Progenitor cell of endocrine pancreas (in vitro differentiated cells): ENCODE measurements around the gene SLC2A11. TPM values are rescaled to one million over a fixed set of nuclear protein-coding genes. Genes with fewer than 3 reads are reported as not detected.
A peak's percentile ranks its signal among the peaks of the same experiment; 100 is the strongest.

Experiments used
- DNase-seq: peaks from one replicate; pipeline ENCODE4 v3.0.0; 2021; ENCODE audit warnings: low spot score; ENCODE audit not compliant: unreplicated experiment
- H3K27ac Mint-ChIP-seq: 2 replicates; pipeline ENCODE4 v1.8.0; 2021; ENCODE audit warnings: mild to moderate bottlenecking, moderate library complexity, mixed read lengths
- H3K27me3 Mint-ChIP-seq: 2 replicates; pipeline ENCODE4 v1.8.0; 2021; ENCODE audit warnings: mixed read lengths
- H3K36me3 Mint-ChIP-seq: 2 replicates; pipeline ENCODE4 v1.8.0; 2022; ENCODE audit warnings: mixed read lengths; ENCODE audit not compliant: insufficient read depth
- H3K4me1 Mint-ChIP-seq: 2 replicates; pipeline ENCODE4 v1.8.0; 2021; ENCODE audit warnings: low read depth, mixed read lengths
- H3K4me3 Mint-ChIP-seq: 2 replicates; pipeline ENCODE4 v1.8.0; 2021; ENCODE audit warnings: low read depth, mild to moderate bottlenecking, moderate library complexity, mixed read lengths
- H3K9me3 Mint-ChIP-seq: 2 replicates; pipeline ENCODE4 v1.8.0; 2021; ENCODE audit warnings: low read depth, mixed read lengths
- CTCF ChIP-seq: fragments of 200-600 bp; sonication (generic); IDR thresholded peaks from one replicate; pipeline ENCODE4 v1.5.0; 2021; ENCODE audit warnings: antibody characterized with exemption, mild to moderate bottlenecking; ENCODE audit not compliant: unreplicated experiment
- total RNA-seq: library from RNA; stranded (reverse); gene quantifications from 2 replicates; pipeline ENCODE4 v1.2.1, GENCODE V29; 2021

SLC2A11 gene
- total RNA-seq, 1 donor from 2014 or later, result 39.7 TPM

DNA sequence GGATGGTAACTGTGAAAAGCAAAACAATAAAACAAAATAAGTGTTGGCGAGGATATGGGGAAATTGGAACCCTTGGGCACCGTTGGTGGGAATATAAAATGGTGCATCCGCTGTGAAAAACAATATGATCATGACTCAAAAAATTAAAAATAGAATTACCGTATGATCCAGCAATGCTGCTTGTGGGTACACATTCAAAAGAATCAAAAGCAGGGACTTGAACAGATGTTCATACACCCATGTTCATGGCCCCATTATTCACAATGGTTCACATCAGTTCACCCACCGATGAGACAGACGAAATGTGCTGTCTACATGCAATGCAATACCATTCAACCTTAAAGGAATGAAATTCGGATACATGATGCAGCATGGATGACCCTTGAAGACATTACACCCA is 17.6 kb upstream of the SLC2A11 start:
- H3K27ac Mint-ChIP-seq, result peak overlapping the region; percentile 81
- H3K36me3 Mint-ChIP-seq, result peaks cover 8% of the 10 kb centered on the region
- no peak for TF ChIP-seq CTCF

DNA sequence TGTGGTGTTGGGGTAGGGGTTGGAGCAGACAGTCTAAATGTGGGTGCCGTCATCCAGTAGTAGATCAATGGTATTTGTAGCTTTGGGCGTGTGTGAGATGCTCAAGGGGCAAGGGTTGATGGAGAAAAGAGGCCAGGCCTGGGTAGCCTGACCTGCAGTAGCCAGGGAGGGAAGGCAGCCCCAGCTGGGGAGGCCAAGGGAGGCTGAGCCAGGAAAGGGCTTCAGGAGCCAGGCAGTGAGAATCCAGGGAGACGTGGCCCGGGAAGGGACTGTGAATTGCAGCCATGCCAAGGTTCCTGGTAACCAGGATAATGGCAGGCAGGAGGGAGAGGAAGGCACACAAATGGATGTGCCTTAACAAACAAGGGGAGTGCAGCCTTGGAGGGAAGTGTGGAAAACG is 16.4 kb upstream of the SLC2A11 start:
- no peak for TF ChIP-seq CTCF
- peaks cover 26% of the 10 kb centered on the region for H3K27me3 Mint-ChIP-seq
- no peak overlapping the region for H3K4me3 Mint-ChIP-seq
- H3K4me1 Mint-ChIP-seq, result peaks cover 8% of the 10 kb centered on the region
- no peaks in the 10 kb centered on the region for H3K9me3 Mint-ChIP-seq
- DNase-seq, result no peak
- no peak overlapping the region for H3K27ac Mint-ChIP-seq
- H3K36me3 Mint-ChIP-seq, result peaks cover 4% of the 10 kb centered on the region

More for the DNA sequence above, 17.6 kb upstream of the SLC2A11 start:
- peaks cover 26% of the 10 kb centered on the region for H3K27me3 Mint-ChIP-seq
- H3K9me3 Mint-ChIP-seq, result no peaks in the 10 kb centered on the region
- H3K4me1 Mint-ChIP-seq, result peaks cover 8% of the 10 kb centered on the region
- no peak overlapping the region for H3K4me3 Mint-ChIP-seq
- DNase-seq, result no peak

DNA sequence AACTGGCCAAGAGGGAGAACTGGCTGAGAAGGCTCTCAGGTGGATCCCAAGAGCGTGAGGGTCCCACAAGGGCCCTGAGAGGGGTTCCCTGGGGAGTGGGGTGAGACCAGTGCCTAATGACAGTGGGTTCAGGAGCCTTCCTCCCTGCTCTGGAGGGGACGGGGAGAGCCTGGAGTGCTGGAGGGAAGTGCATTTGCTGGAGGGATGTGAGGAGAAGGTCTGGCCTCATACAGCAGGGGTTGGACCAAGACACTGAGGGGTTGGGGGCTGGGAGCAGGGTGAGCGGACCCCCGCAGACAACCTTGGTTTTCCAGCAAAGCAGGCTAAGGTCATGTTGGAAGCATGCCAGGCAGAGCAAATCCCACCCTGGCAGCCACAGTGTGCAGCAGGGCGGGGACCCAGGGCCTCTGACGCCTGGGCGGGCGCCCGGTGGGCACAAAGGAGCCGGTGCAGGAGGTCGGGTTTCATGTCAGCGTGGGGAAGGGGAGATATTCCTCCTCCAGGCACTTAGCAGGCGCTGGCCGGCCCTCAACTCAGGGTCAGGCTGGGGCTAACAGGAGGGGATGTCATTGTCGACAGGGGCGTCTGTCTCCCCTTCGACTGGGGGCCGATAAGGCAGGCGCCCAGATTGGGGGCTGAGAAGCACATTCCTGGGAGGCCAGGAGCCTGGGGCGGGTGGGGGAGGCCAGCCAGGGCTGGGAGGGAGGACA is 15.8 kb upstream of the SLC2A11 start:
- DNase-seq, result no peak
- Mint-ChIP-seq H3K4me3 (no peak overlapping the region), H3K36me3 (peaks cover 4% of the 10 kb centered on the region)

DNA sequence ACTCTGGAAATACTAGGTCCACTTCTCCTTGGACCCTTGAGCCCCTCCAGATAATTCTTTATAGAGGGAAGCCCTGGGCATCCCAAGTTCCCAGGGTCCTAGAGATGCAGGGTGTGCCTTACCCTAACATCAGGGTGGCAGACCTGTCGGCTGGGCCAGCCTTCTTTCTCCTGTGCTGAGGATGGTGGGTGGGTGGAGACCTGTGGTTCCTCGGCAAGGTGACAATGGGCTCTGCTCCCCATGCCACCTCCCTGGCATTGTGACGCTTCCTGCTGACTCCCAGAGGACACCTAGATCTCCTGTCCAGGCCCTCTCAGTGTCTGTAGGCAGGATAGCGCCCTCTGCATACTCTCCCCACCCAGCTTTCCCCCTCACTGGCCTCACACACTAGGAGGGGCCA is 15.1 kb upstream of the SLC2A11 start:
- no peak overlapping the region for H3K27ac Mint-ChIP-seq
- H3K9me3 Mint-ChIP-seq, result no peaks in the 10 kb centered on the region
- peaks cover 26% of the 10 kb centered on the region for H3K27me3 Mint-ChIP-seq
- peaks cover 8% of the 10 kb centered on the region for H3K4me1 Mint-ChIP-seq
- TF ChIP-seq CTCF, result no peak
- H3K36me3 Mint-ChIP-seq, result peaks cover 4% of the 10 kb centered on the region
- DNase-seq, result no peak
- H3K4me3 Mint-ChIP-seq, result no peak overlapping the region

More for the DNA sequence above, 15.8 kb upstream of the SLC2A11 start:
- Mint-ChIP-seq H3K4me1 (peaks cover 8% of the 10 kb centered on the region), H3K27ac (no peak overlapping the region), H3K9me3 (no peaks in the 10 kb centered on the region), H3K27me3 (peaks cover 26% of the 10 kb centered on the region)
- no peak for TF ChIP-seq CTCF

DNA sequence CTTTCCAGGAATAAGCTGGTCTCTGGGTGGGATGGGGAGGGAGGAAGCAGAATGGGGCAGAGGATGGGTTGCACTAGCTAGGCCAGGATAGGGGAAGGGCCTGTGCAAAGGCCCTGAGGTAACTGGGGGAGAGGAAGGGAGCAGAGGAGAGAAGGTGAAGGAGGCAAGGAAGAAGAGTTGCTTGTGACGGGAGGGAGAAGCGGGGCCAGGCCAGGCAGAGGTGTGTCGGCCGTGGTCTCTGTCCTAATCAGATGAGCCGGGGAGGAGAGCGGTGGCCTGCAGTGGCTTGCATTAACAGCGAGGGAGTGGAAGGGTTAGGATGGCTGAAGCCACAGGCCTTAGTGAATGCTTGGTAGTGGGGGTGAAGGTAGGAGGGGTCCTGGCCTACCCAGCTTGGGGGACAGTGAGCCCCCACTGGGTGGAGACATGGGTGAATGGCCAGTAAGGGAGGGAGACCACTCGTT is 12.9 kb upstream of the SLC2A11 start:
- Mint-ChIP-seq H3K4me1 (peaks cover 4% of the 10 kb centered on the region), H3K36me3 (no peaks in the 10 kb centered on the region), H3K4me3 (no peak overlapping the region), H3K9me3 (no peaks in the 10 kb centered on the region), H3K27me3 (peaks cover 17% of the 10 kb centered on the region), H3K27ac (peak overlapping the region; percentile 76)
- no peak for DNase-seq
- no peak for TF ChIP-seq CTCF
